ENCODE data around the gene HADHB.

The HADHB gene

DNA sequence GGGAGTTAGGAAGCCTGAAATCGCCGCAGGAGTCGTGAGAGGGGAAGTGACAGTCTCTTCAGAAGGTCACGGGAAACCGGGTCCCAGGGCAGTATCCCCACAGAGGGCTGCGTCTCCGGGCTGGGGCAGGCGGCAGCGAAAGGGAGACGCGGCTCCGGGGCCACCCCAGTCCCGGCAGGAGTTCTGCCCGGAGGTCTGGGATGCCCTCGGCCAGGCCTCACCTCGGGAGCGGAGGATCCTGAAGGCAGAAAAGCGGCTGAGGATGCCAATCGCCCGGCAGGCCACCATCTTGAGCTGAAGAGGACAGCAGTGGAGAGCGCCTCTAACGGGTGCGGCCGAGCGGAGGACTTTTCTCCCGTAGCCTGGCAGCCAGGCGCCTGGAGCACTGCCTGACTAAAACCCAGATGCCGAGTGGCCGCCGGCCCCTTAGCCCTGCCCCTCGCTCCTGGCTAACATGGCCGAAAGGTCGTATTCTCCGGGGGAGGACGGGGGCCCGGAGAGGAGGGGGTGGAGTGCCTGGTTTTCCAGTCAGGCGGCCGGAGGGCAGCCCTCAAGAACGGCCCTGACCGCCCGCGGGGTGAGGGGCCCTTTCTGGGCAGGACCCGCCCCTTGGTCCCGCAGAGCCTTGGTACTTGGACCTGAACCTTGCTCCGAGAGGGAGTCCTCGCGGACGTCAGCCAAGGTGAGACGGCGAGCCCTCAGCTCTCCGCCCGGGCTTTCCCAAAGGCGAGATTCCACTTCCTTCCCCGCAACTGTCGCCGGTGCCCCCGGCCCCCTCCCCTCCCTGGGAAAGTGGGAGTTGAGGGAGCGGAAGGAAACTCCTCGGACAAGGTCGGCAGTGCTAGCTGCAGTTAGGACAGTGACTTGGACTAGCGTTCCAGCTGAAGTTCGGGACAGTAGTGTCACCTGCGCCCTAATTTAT, at the start of gene HADHB, which contains the start of gene HADHA:
Gene HADHB (plus strand): TSS at position 631 of the 922 bp plus-strand sequence. CDS start 9,316 bp downstream, outside the sequence.
Gene HADHA (minus strand): TSS at position 324 of the 922 bp plus-strand sequence. CDS start 36 bp downstream, at position 288.
- Histone ChIP-seq H3K4me2 (ENCODE audit: low read length) (peak within 1 kb of the TSS; percentile 92), H3K9me3 (ENCODE audit: control insufficient read depth, low read length) (no peaks in the 10 kb centered on the region), H3K4me3 (ENCODE audit: low read depth, low read length) (peak within 1 kb of the TSS; percentile 91), H3K27me3 (ENCODE audit: control insufficient read depth, insufficient read depth, low read length) (no peaks in the 10 kb centered on the region), H3K4me1 (peaks cover 19% of the 10 kb centered on the region), H2AFZ (peak within 1 kb of the TSS; percentile 73), H3K27ac (peak within 1 kb of the TSS; percentile 98), H3K36me3 (ENCODE audit: control insufficient read depth, insufficient read depth, low read length) (no peaks in the 10 kb centered on the region), H3K9ac (peak within 1 kb of the TSS; percentile 85), H3K79me2 (peaks cover 55% of the 10 kb centered on the region)
- TF ChIP-seq, protein P1, sequence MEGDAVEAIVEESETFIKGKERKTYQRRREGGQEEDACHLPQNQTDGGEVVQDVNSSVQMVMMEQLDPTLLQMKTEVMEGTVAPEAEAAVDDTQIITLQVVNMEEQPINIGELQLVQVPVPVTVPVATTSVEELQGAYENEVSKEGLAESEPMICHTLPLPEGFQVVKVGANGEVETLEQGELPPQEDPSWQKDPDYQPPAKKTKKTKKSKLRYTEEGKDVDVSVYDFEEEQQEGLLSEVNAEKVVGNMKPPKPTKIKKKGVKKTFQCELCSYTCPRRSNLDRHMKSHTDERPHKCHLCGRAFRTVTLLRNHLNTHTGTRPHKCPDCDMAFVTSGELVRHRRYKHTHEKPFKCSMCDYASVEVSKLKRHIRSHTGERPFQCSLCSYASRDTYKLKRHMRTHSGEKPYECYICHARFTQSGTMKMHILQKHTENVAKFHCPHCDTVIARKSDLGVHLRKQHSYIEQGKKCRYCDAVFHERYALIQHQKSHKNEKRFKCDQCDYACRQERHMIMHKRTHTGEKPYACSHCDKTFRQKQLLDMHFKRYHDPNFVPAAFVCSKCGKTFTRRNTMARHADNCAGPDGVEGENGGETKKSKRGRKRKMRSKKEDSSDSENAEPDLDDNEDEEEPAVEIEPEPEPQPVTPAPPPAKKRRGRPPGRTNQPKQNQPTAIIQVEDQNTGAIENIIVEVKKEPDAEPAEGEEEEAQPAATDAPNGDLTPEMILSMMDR (IDR thresholded peaks at IDR 0.05), result peak; percentile 29

- TF ChIP-seq, protein P1 (IDR thresholded peaks at IDR 0.05), result no peak
- H3K36me3 ChIP-seq (ENCODE audit: control insufficient read depth, insufficient read depth, low read length), result no peaks in the 10 kb centered on the region
- H3K27me3 ChIP-seq (ENCODE audit: control insufficient read depth, insufficient read depth, low read length), result no peaks in the 10 kb centered on the region
- H3K4me2 ChIP-seq (ENCODE audit: low read length), result peak overlapping the region; percentile 31
- no peak overlapping the region for H2AFZ ChIP-seq
- peak overlapping the region; percentile 97 for H3K27ac ChIP-seq
- no peaks in the 10 kb centered on the region for H3K9me3 ChIP-seq (ENCODE audit: control insufficient read depth, low read length)
- H3K9ac ChIP-seq, result no peak overlapping the region
- H3K4me1 ChIP-seq, result peaks cover 90% of the 10 kb centered on the region
- no peaks in the 10 kb centered on the region for H3K79me2 ChIP-seq
- no peak overlapping the region for H3K4me3 ChIP-seq (ENCODE audit: low read depth, low read length)
Measured at GRCh38 chr2:26195040-26195984, 49.4 kb upstream of the HADHB start.

DNA sequence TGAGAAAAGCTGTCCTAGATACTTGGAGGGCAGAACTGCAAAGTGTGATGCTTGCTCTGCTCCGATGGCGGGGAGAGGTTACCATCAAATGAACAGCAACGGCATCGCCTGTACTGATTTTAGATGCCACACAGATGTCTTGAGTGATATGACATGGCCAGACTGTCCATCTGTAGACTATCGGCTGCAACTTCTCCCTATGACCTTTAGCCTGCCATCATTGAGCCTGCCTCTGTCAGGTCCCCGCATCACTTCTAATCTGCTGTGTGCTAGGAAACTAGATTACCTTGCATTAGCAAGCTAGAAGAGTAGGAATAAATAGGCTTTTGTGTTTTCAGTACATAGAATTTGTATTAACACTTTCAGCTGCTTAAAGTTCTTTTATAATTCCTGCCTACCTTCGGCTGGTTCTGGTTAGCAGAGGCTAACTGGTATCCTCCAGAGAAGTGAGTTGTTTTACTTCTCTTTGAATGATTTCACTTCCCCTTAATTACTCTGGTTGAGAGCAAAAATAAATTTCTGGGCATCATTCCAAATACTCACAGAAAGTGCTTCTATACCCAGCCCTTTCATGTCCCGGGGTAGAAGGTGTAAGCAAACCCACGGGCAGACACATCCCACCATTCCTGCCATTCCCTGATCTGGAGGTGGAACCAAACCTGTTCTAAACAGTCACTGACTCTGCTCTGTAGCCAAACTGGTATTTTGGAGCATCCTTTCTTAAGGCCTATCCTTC, 47.9 kb upstream of the HADHB start:
- H3K36me3 ChIP-seq (ENCODE audit: control insufficient read depth, insufficient read depth, low read length), result no peaks in the 10 kb centered on the region
- H3K4me1 ChIP-seq, result peaks cover 78% of the 10 kb centered on the region
- no peaks in the 10 kb centered on the region for H3K79me2 ChIP-seq
- H3K27ac ChIP-seq, result peak overlapping the region; percentile 97
- H3K27me3 ChIP-seq (ENCODE audit: control insufficient read depth, insufficient read depth, low read length), result no peaks in the 10 kb centered on the region
- H3K9me3 ChIP-seq (ENCODE audit: control insufficient read depth, low read length), result no peaks in the 10 kb centered on the region
- H3K4me2 ChIP-seq (ENCODE audit: low read length), result peak overlapping the region; percentile 46
- H2AFZ ChIP-seq, result no peak overlapping the region
- TF ChIP-seq, protein P1 (IDR thresholded peaks at IDR 0.05), result no peak
- H3K4me3 ChIP-seq (ENCODE audit: low read depth, low read length), result peak overlapping the region; percentile 6
- no peak overlapping the region for H3K9ac ChIP-seq

DNA sequence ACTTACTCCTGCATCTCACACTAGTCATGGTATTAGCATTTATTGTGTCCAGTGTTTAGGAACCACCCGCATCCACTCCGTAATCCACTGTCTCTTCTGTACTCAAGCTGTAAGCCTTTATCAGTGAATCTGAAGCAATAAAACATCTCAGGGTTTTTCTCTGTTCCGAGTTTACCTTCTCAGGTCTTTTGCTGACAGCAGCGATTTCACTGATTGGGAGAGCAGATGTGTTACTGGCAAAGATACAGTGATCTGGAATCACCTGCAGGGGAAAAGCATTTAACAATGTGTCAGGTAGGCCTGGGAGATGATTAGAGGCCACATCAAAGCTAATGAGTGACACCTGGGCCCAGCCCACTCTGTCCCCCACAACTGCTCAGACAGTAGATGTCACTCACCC, 47.2 kb upstream of the HADHB start:
- Histone ChIP-seq H3K9ac (no peak overlapping the region), H3K4me2 (ENCODE audit: low read length) (peak overlapping the region; percentile 46), H3K4me3 (ENCODE audit: low read depth, low read length) (peak overlapping the region; percentile 6), H3K27me3 (ENCODE audit: control insufficient read depth, insufficient read depth, low read length) (no peaks in the 10 kb centered on the region), H3K79me2 (no peaks in the 10 kb centered on the region), H2AFZ (no peak overlapping the region), H3K4me1 (peaks cover 79% of the 10 kb centered on the region), H3K9me3 (ENCODE audit: control insufficient read depth, low read length) (no peaks in the 10 kb centered on the region), H3K36me3 (ENCODE audit: control insufficient read depth, insufficient read depth, low read length) (no peaks in the 10 kb centered on the region), H3K27ac (peak overlapping the region; percentile 97)
- TF ChIP-seq, protein P1 (IDR thresholded peaks at IDR 0.05), result peak; percentile 23
